Activated naive CD8-positive, alpha-beta T cell (primary cell): Measurements from ENCODE around the gene CYP26B1.
A peak's percentile ranks its signal among the peaks of the same experiment; 100 is the strongest.

Experiments used
- H3K27ac Mint-ChIP-seq: one replicate; pipeline ENCODE4 v1.8.0; 2021; ENCODE audit warnings: mixed read lengths
- H3K27me3 Mint-ChIP-seq: one replicate; pipeline ENCODE4 v1.8.0; 2021; ENCODE audit warnings: mixed read lengths
- H3K36me3 Mint-ChIP-seq: one replicate; pipeline ENCODE4 v1.8.0; 2021; ENCODE audit warnings: mixed read lengths
- H3K4me1 Mint-ChIP-seq: one replicate; pipeline ENCODE4 v1.8.0; 2021; ENCODE audit warnings: low read depth, mixed read lengths
- H3K4me3 Mint-ChIP-seq: one replicate; pipeline ENCODE4 v1.8.0; 2021; ENCODE audit warnings: mild to moderate bottlenecking, mixed read lengths
- H3K9me3 Mint-ChIP-seq: one replicate; pipeline ENCODE4 v1.8.0; 2021; ENCODE audit warnings: low read depth, mixed read lengths

Gene CYP26B1

GRCh38 chr2:72147303-72147971 is at the start of gene CYP26B1:
CYP26B1 (minus strand) TSS chr2:72147862; CDS start chr2:72147834, 28 bp downstream.
- no peak within 1 kb of the TSS for H3K27ac Mint-ChIP-seq
- peaks cover 41% of the 10 kb centered on the region for H3K4me1 Mint-ChIP-seq
- no peaks in the 10 kb centered on the region for H3K36me3 Mint-ChIP-seq

GRCh38 chr2:72193723-72194122 is 46.1 kb upstream of the CYP26B1 start:
- Mint-ChIP-seq H3K36me3 (peaks cover 19% of the 10 kb centered on the region), H3K27me3 (no peaks in the 10 kb centered on the region), H3K4me3 (no peak overlapping the region), H3K4me1 (no peaks in the 10 kb centered on the region), H3K27ac (no peak overlapping the region), H3K9me3 (no peaks in the 10 kb centered on the region)

More at GRCh38 chr2:72147303-72147971, at the start of gene CYP26B1:
- H3K4me3 Mint-ChIP-seq, result peak within 1 kb of the TSS; percentile 86
- H3K27me3 Mint-ChIP-seq, result peaks cover 33% of the 10 kb centered on the region
- H3K9me3 Mint-ChIP-seq, result no peaks in the 10 kb centered on the region

GRCh38 chr2:72191441-72191840 is 43.8 kb upstream of the CYP26B1 start:
- Mint-ChIP-seq H3K27me3 (no peaks in the 10 kb centered on the region), H3K27ac (no peak overlapping the region), H3K36me3 (peaks cover 23% of the 10 kb centered on the region), H3K4me3 (no peak overlapping the region), H3K4me1 (no peaks in the 10 kb centered on the region), H3K9me3 (peaks cover 8% of the 10 kb centered on the region)

GRCh38 chr2:72185206-72185605 is 37.5 kb upstream of the CYP26B1 start:
- H3K27ac Mint-ChIP-seq, result no peak overlapping the region
- no peaks in the 10 kb centered on the region for H3K4me1 Mint-ChIP-seq
- H3K27me3 Mint-ChIP-seq, result no peaks in the 10 kb centered on the region
- H3K36me3 Mint-ChIP-seq, result peaks cover 13% of the 10 kb centered on the region
- H3K4me3 Mint-ChIP-seq, result no peak overlapping the region
- H3K9me3 Mint-ChIP-seq, result peaks cover 8% of the 10 kb centered on the region

GRCh38 chr2:72183466-72183865 is 35.8 kb upstream of the CYP26B1 start:
- Mint-ChIP-seq H3K27ac (no peak overlapping the region), H3K4me3 (no peak overlapping the region), H3K4me1 (no peaks in the 10 kb centered on the region), H3K36me3 (peaks cover 21% of the 10 kb centered on the region), H3K9me3 (peaks cover 8% of the 10 kb centered on the region), H3K27me3 (no peaks in the 10 kb centered on the region)

GRCh38 chr2:72183016-72183415 is 35.4 kb upstream of the CYP26B1 start:
- no peak overlapping the region for H3K27ac Mint-ChIP-seq
- peaks cover 4% of the 10 kb centered on the region for H3K9me3 Mint-ChIP-seq
- H3K4me3 Mint-ChIP-seq, result no peak overlapping the region
- H3K36me3 Mint-ChIP-seq, result peaks cover 22% of the 10 kb centered on the region
- no peaks in the 10 kb centered on the region for H3K4me1 Mint-ChIP-seq
- H3K27me3 Mint-ChIP-seq, result no peaks in the 10 kb centered on the region

- H3K4me1 Mint-ChIP-seq, result no peaks in the 10 kb centered on the region
- H3K4me3 Mint-ChIP-seq, result no peak overlapping the region
- peaks cover 4% of the 10 kb centered on the region for H3K9me3 Mint-ChIP-seq
- no peaks in the 10 kb centered on the region for H3K27me3 Mint-ChIP-seq
- H3K27ac Mint-ChIP-seq, result no peak overlapping the region
- peaks cover 24% of the 10 kb centered on the region for H3K36me3 Mint-ChIP-seq
Observed at GRCh38 chr2:72182547-72182946, 34.9 kb upstream of the CYP26B1 start.

- Mint-ChIP-seq H3K27me3 (no peaks in the 10 kb centered on the region), H3K4me1 (no peaks in the 10 kb centered on the region), H3K9me3 (peaks cover 2% of the 10 kb centered on the region), H3K27ac (no peak overlapping the region), H3K36me3 (peaks cover 27% of the 10 kb centered on the region), H3K4me3 (no peak overlapping the region)
Observed at GRCh38 chr2:72181616-72182015, 34.0 kb upstream of the CYP26B1 start.

GRCh38 chr2:72180351-72180750 is 32.7 kb upstream of the CYP26B1 start:
- Mint-ChIP-seq H3K27me3 (no peaks in the 10 kb centered on the region), H3K4me3 (no peak overlapping the region), H3K4me1 (no peaks in the 10 kb centered on the region), H3K27ac (no peak overlapping the region), H3K36me3 (peaks cover 36% of the 10 kb centered on the region), H3K9me3 (no peaks in the 10 kb centered on the region)

- H3K27ac Mint-ChIP-seq, result no peak overlapping the region
Observed at GRCh38 chr2:72178551-72178950, 30.9 kb upstream of the CYP26B1 start.

GRCh38 chr2:72176281-72176680 is 28.6 kb upstream of the CYP26B1 start:
- Mint-ChIP-seq H3K36me3 (peaks cover 36% of the 10 kb centered on the region), H3K4me1 (no peaks in the 10 kb centered on the region), H3K9me3 (no peaks in the 10 kb centered on the region), H3K27me3 (no peaks in the 10 kb centered on the region), H3K27ac (no peak overlapping the region), H3K4me3 (no peak overlapping the region)

More at GRCh38 chr2:72178551-72178950, 30.9 kb upstream of the CYP26B1 start:
- Mint-ChIP-seq H3K36me3 (peaks cover 42% of the 10 kb centered on the region), H3K27me3 (no peaks in the 10 kb centered on the region), H3K4me3 (no peak overlapping the region), H3K4me1 (no peaks in the 10 kb centered on the region), H3K9me3 (no peaks in the 10 kb centered on the region)

- Mint-ChIP-seq H3K27me3 (no peaks in the 10 kb centered on the region), H3K9me3 (no peaks in the 10 kb centered on the region), H3K4me1 (no peaks in the 10 kb centered on the region), H3K4me3 (no peak overlapping the region), H3K27ac (no peak overlapping the region), H3K36me3 (peaks cover 33% of the 10 kb centered on the region)
Observed at GRCh38 chr2:72175636-72176035, 28.0 kb upstream of the CYP26B1 start.

- no peaks in the 10 kb centered on the region for H3K4me1 Mint-ChIP-seq
- H3K36me3 Mint-ChIP-seq, result peaks cover 29% of the 10 kb centered on the region
- no peak overlapping the region for H3K4me3 Mint-ChIP-seq
- no peak overlapping the region for H3K27ac Mint-ChIP-seq
- no peaks in the 10 kb centered on the region for H3K27me3 Mint-ChIP-seq
- H3K9me3 Mint-ChIP-seq, result no peaks in the 10 kb centered on the region
Observed at GRCh38 chr2:72173640-72174321, 26.1 kb upstream of the CYP26B1 start.

- H3K27me3 Mint-ChIP-seq, result no peaks in the 10 kb centered on the region
- no peak overlapping the region for H3K4me3 Mint-ChIP-seq
- H3K27ac Mint-ChIP-seq, result no peak overlapping the region
Observed at GRCh38 chr2:72172478-72172877, 24.8 kb upstream of the CYP26B1 start.

GRCh38 chr2:72166279-72166678 is 18.6 kb upstream of the CYP26B1 start:
- H3K9me3 Mint-ChIP-seq, result no peaks in the 10 kb centered on the region
- H3K36me3 Mint-ChIP-seq, result peaks cover 2% of the 10 kb centered on the region
- no peak overlapping the region for H3K4me3 Mint-ChIP-seq
- H3K27me3 Mint-ChIP-seq, result peaks cover 8% of the 10 kb centered on the region
- H3K27ac Mint-ChIP-seq, result no peak overlapping the region
- no peaks in the 10 kb centered on the region for H3K4me1 Mint-ChIP-seq

More at GRCh38 chr2:72172478-72172877, 24.8 kb upstream of the CYP26B1 start:
- Mint-ChIP-seq H3K9me3 (no peaks in the 10 kb centered on the region), H3K4me1 (no peaks in the 10 kb centered on the region), H3K36me3 (peaks cover 17% of the 10 kb centered on the region)
